Stimulated activated CD4-positive, alpha-beta T cell treated with anti-CD3 and anti-CD28 coated beads, Interleukin-4, amount 100 ng/mL, for 24 hours (primary cell): ENCODE measurements around the gene GM2A.
"Not testable (repeated sequence)": the region's sequence is repeated elsewhere in the genome, so short reads cannot be mapped to it uniquely, and the experiment has no call there.

ENCODE experiments used
- DNase-seq: peaks from one replicate; pipeline ENCODE4 v3.0.0-alpha.2; 2020

The GM2A gene

GRCh38 chr5:151228986-151229385, 24.0 kb upstream of the GM2A start:
- DNase-seq: no peak

GRCh38 chr5:151230048-151230680, 22.8 kb upstream of the GM2A start:
- DNase-seq: no peak

- no peak for DNase-seq
Observed at GRCh38 chr5:151231359-151231758, 21.6 kb upstream of the GM2A start.

- DNase-seq: no peak
Observed at GRCh38 chr5:151233616-151234085, 19.3 kb upstream of the GM2A start.

GRCh38 chr5:151234476-151235238, 18.3 kb upstream of the GM2A start:
- DNase-seq: no peak

- not testable (repeated sequence) for DNase-seq
Observed at GRCh38 chr5:151235239-151235571, 17.8 kb upstream of the GM2A start.

GRCh38 chr5:151236888-151237287, 16.1 kb upstream of the GM2A start:
- DNase-seq: no peak

GRCh38 chr5:151237685-151238084, 15.3 kb upstream of the GM2A start:
- no peak for DNase-seq

GRCh38 chr5:151238303-151238741, 14.7 kb upstream of the GM2A start:
- no peak for DNase-seq

- DNase-seq: no peak
Observed at GRCh38 chr5:151239237-151239861, 13.6 kb upstream of the GM2A start.

GRCh38 chr5:151240268-151240835, 12.6 kb upstream of the GM2A start:
- not testable (repeated sequence) for DNase-seq

- no peak for DNase-seq
Observed at GRCh38 chr5:151240924-151241635, 11.9 kb upstream of the GM2A start.

- DNase-seq: no peak
Observed at GRCh38 chr5:151243127-151243526, 9.9 kb upstream of the GM2A start.

- DNase-seq: no peak
Observed at GRCh38 chr5:151243564-151243963, 9.4 kb upstream of the GM2A start.

GRCh38 chr5:151244206-151244605, 8.8 kb upstream of the GM2A start:
- DNase-seq: no peak

GRCh38 chr5:151245680-151246219, 7.2 kb upstream of the GM2A start:
- no peak for DNase-seq

- no peak for DNase-seq
Observed at GRCh38 chr5:151248651-151249050, 4.3 kb upstream of the GM2A start.

GRCh38 chr5:151249281-151249680, 3.7 kb upstream of the GM2A start:
- DNase-seq: no peak

- DNase-seq: no peak
Observed at GRCh38 chr5:151250346-151251000, 2.5 kb upstream of the GM2A start.

GRCh38 chr5:151251001-151251551, 1.9 kb upstream of the GM2A start:
- DNase-seq: peak; percentile 54

GRCh38 chr5:151251621-151252020, 1.4 kb upstream of the GM2A start:
- DNase-seq: no peak

GRCh38 chr5:151253605-151253950, 593 bp downstream of the GM2A start:
- DNase-seq: no peak
